T-cell (primary cell): ENCODE data around the gene OR1J4. TPM values are rescaled to one million over a fixed set of nuclear protein-coding genes. Genes with fewer than 3 reads are reported as not detected.
A peak's percentile ranks its signal among the peaks of the same experiment; 100 is the strongest.

Source experiments
- ATAC-seq, 4 experiments: fragments of 200-7000 bp in 3 of 4; fragments of 150-1000 bp in 1 of 4; cut with Tn5 transposase; replicated peaks in 1 of 4; 1 replicate in 3 of 4; 2 replicates in 1 of 4; pipeline ENCODE4 v1.10.0; 2021; ENCODE audit warnings: moderate library complexity in 3 of 4, mild to moderate bottlenecking in 2 of 4, moderate number of reproducible peaks in 1 of 4
- CTCF ChIA-PET, 2 donors: fragments of 300-600 bp; sonication (Branson Sonifier 250); formaldehyde crosslinking; loops; one replicate each; lab custom pipeline; 2022; ENCODE audit warnings: antibody characterized with exemption in 2 of 2; lab: Charles Lee
- POLR2A ChIA-PET, 2 donors: fragments of 300-600 bp; sonication (Branson Sonifier 250); formaldehyde crosslinking; loops; one replicate each; lab custom pipeline; 2022; ENCODE audit warnings: antibody characterized with exemption in 2 of 2; lab: Charles Lee
- DNase-seq, 35 experiments: peaks; one replicate each; pipeline versions ENCODE4 v3.0.0 to v3.0.0-alpha.2; 2013 to 2023
- H3K27ac ChIP-seq: one replicate; pipeline ENCODE4 v1.5.1; 2013; ENCODE audit warnings: low read length
- H3K27me3 ChIP-seq, 2 experiments: replicated peaks in 1 of 2; 1 replicate in 1 of 2; 2 replicates in 1 of 2; pipeline versions ENCODE4 v1.6.1 to v1.7.0; 2013; ENCODE audit warnings: low read length in 1 of 2, mixed read lengths in 1 of 2; ENCODE audit not compliant: control insufficient read depth in 2 of 2, insufficient read depth in 2 of 2; ENCODE audit errors: extremely low read depth in 1 of 2
- H3K36me3 ChIP-seq, 2 donors: 1 replicate in 1 of 2; 2 replicates in 1 of 2; pipeline versions ENCODE4 v1.6.1 to v1.7.0; 2013; ENCODE audit warnings: low read length in 1 of 2; ENCODE audit not compliant: control insufficient read depth in 2 of 2, insufficient read depth in 1 of 2; ENCODE audit errors: extremely low read depth in 1 of 2
- H3K4me1 ChIP-seq, 2 experiments: 1 replicate in 1 of 2; 2 replicates in 1 of 2; pipeline versions ENCODE4 v1.6.1 to v1.7.0; 2013; ENCODE audit warnings: low read length in 2 of 2, mixed read lengths in 1 of 2; ENCODE audit not compliant: insufficient read depth in 2 of 2, control insufficient read depth in 1 of 2; ENCODE audit errors: extremely low read depth in 1 of 2
- H3K4me3 ChIP-seq, 2 donors: 1 replicate in 1 of 2; 2 replicates in 1 of 2; pipeline versions ENCODE4 v1.5.1 to v1.7.0; 2013; ENCODE audit warnings: mild to moderate bottlenecking in 2 of 2, low read length in 1 of 2, moderate library complexity in 1 of 2; ENCODE audit not compliant: control insufficient read depth in 1 of 2; ENCODE audit errors: extremely low read depth in 1 of 2
- H3K9me3 ChIP-seq: 2 replicates; pipeline ENCODE4 v1.7.0; 2013
- H3K27ac Mint-ChIP-seq, 2 donors: one replicate each; pipeline ENCODE4 v1.8.0; 2020 to 2021; ENCODE audit warnings: mild to moderate bottlenecking in 2 of 2, mixed read lengths in 2 of 2
- H3K27me3 Mint-ChIP-seq, 2 donors: one replicate each; pipeline ENCODE4 v1.8.0; 2021 to 2022; ENCODE audit warnings: mixed read lengths in 2 of 2
- H3K36me3 Mint-ChIP-seq: one replicate; pipeline ENCODE4 v1.8.0; 2021; ENCODE audit warnings: mixed read lengths
- H3K4me1 Mint-ChIP-seq, 3 donors: one replicate each; pipeline ENCODE4 v1.8.0; 2020 to 2022; ENCODE audit warnings: mixed read lengths in 3 of 3, mild to moderate bottlenecking in 1 of 3
- H3K4me3 Mint-ChIP-seq, 3 donors: one replicate each; pipeline ENCODE4 v1.8.0; 2020 to 2022; ENCODE audit warnings: mild to moderate bottlenecking in 3 of 3, mixed read lengths in 3 of 3, moderate library complexity in 3 of 3
- H3K9me3 Mint-ChIP-seq, 3 donors: one replicate each; pipeline ENCODE4 v1.8.0; 2020 to 2022; ENCODE audit warnings: mixed read lengths in 3 of 3
- WGBS: methylation state at CpG from one replicate; pipeline ENCODE4 v1.1.5; 2013; ENCODE audit warnings: missing lambda C conversion rate; ENCODE audit not compliant: insufficient coverage; 5-methylcytosine and 5-hydroxymethylcytosine counted together
- total RNA-seq, 35 experiments: library from RNA in 6 of 35; stranded (reverse) in 6 of 35; fragments of 120-200 nt in 1 of 35; gene quantifications; one replicate each; pipeline versions ENCODE4 v1.2.1 to v1.2.4 and lab custom pipeline; 2013 to 2026

The OR1J4 gene
- total RNA-seq, 5 donors from 2014 or later (not counting 1 experiment from before 2014, with no cell fraction given): not detected

DNA sequence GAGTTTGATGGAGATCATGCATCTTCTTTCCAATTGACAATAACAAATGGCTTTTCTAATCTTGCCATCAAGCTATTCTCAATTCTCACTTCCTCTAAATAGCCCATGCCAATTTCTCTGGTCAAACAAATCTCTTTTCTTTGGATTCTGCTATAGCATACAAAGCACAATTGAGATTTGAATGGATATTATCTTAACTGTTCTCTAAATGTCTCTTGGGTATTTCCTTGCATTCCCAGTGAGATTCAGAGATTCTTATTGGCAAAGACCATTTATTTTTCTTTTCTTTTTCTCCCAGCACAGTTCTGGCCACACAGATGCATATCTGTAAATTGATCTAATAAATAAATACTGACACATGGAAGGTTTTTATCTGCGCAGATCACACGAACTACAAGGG is 33.9 kb downstream of the OR1J4 start, which contains the start of gene OR1N2:
OR1N2 (plus strand) TSS at position 301 of the 400 bp plus-strand sequence. CDS start 100 bp downstream, outside the sequence.
- no peak within 1 kb of the TSS for H3K4me3 Mint-ChIP-seq
- H3K4me1 Mint-ChIP-seq: no peaks in the 10 kb centered on the region
- WGBS: 79% methylated on average over 2 of the region's 2 CpGs
- ChIA-PET POLR2A (no interaction called here), CTCF (no interaction called here)
- Histone ChIP-seq H3K4me1 (no peaks in the 10 kb centered on the region), H3K27me3 (peaks cover 2 to 4% of the 10 kb centered on the region in 2 experiments), H3K27ac (no peak within 1 kb of the TSS), H3K4me3 (no peak within 1 kb of the TSS), H3K36me3 (no peaks in the 10 kb centered on the region), H3K9me3 (no peaks in the 10 kb centered on the region)
- no peak for ATAC-seq
- H3K27me3 Mint-ChIP-seq: peaks cover 17 to 26% of the 10 kb centered on the region in 2 donors
- no peak for DNase-seq
- peaks cover 0 to 3% (median 0%) of the 10 kb centered on the region in 3 donors for H3K9me3 Mint-ChIP-seq
- no peak within 1 kb of the TSS for H3K27ac Mint-ChIP-seq
- H3K36me3 Mint-ChIP-seq: peaks cover 2% of the 10 kb centered on the region

DNA sequence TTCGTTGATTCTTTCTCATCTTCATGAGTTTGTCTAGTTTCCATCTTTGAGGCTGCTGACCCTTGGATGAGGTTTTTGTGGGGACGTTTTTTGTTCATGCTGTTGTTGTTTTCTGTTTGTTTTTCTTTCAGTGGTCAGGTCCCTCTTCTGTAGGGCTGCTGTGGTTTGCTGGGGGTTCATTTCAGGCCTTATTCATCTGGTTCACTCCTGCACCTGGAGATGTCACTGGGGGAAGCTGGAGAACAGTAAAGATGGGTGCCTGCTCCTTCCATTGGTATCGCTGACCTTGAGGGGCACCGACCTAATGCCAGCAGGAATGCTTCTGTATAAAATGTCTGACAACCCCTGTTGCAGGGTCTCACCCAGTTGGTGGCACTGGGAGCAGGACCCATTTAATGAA is 42.5 kb downstream of the OR1J4 start:
- no peaks in the 10 kb centered on the region for H3K4me1 ChIP-seq
- H3K4me1 Mint-ChIP-seq: no peaks in the 10 kb centered on the region
- no peak overlapping the region for H3K4me3 ChIP-seq
- ChIA-PET CTCF (no interaction called here), POLR2A (no interaction called here)
- H3K9me3 ChIP-seq: no peaks in the 10 kb centered on the region
- peaks cover 0 to 11% of the 10 kb centered on the region in 2 experiments for H3K27me3 ChIP-seq
- no peak for ATAC-seq
- H3K27ac ChIP-seq: no peak overlapping the region
- DNase-seq: no peak
- peaks cover 5 to 33% of the 10 kb centered on the region in 2 donors for H3K27me3 Mint-ChIP-seq
- 66% methylated on average over 4 of the region's 4 CpGs for WGBS
- H3K36me3 ChIP-seq: no peaks in the 10 kb centered on the region
- H3K27ac Mint-ChIP-seq: no peak overlapping the region
- no peaks in the 10 kb centered on the region for H3K36me3 Mint-ChIP-seq
- H3K9me3 Mint-ChIP-seq: peaks cover 8 to 15% (median 9%) of the 10 kb centered on the region in 3 donors
- no peak overlapping the region for H3K4me3 Mint-ChIP-seq

DNA sequence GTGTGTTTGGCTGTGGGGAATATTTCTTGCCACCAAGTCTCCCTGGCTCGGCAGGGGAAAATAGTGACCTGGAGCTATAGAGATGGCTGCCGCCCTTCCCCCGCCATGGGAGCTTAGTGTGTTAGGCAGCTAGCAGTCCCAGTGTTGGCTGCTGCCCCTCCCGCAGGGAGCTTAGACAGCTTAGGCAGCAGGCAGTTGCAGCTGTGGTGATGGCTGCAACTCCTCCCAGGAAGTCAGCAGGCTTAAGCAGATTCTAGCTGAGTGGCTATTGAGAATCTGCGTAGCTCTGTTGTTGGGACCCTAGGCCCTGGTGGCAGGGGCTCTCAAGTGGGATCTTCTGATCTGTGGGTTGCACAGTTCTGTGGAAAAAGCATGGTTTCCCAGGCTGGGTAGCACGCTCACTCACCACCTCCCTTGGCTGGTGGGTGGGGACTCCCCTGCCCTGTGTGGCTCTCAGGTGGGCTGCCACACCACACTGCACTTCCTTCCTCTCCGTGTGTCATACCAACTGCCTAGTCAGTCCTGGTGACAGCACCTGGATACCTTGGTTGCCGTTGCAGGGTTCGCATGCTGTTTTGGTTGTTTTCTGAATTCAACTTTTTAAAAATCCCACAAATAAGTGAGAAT is 43.3 kb downstream of the OR1J4 start:
- Histone ChIP-seq H3K4me3 (peak overlapping the region in 1 of 2 donors; percentile 17), H3K36me3 (no peaks in the 10 kb centered on the region), H3K27ac (no peak overlapping the region), H3K4me1 (no peaks in the 10 kb centered on the region), H3K9me3 (no peaks in the 10 kb centered on the region), H3K27me3 (peaks cover 0 to 11% of the 10 kb centered on the region in 2 experiments)
- ChIA-PET CTCF (no interaction called here), POLR2A (no interaction called here)
- peak in 14 of 35 experiments; percentile 0 to 29 (median 4) for DNase-seq
- WGBS: 50% methylated on average over 6 of the region's 9 CpGs
- no peaks in the 10 kb centered on the region for H3K36me3 Mint-ChIP-seq
- H3K27me3 Mint-ChIP-seq: peaks cover 5 to 33% of the 10 kb centered on the region in 2 donors
- no peak overlapping the region for H3K4me3 Mint-ChIP-seq
- peak; percentile 52 to 65 (median 59) for ATAC-seq
- no peaks in the 10 kb centered on the region for H3K4me1 Mint-ChIP-seq
- no peak overlapping the region for H3K27ac Mint-ChIP-seq
- H3K9me3 Mint-ChIP-seq: peaks cover 8 to 15% (median 9%) of the 10 kb centered on the region in 3 donors

DNA sequence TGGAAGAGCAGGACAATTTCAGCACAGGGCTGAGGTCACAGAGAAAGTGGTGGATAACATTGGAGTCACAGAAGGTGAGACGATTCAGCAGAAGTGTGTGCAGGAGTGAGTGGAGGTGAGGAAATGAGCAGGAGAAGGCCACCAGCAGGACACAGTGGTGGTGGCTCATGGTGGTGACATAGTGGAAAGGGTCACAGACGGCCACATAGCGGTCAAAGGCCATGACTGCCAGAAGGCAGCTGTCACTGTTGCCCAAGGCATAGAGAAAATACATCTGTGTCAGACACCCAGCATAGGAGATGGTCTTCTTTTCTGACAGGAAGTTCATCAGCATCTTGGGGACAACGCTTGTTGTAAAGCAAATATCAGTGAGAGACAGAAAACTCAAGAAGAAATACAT is 49.0 kb downstream of the OR1J4 start:
- WGBS: 83% methylated on average over 4 of the region's 4 CpGs
- Histone ChIP-seq H3K27ac (no peak overlapping the region), H3K4me1 (no peaks in the 10 kb centered on the region), H3K4me3 (no peak overlapping the region), H3K9me3 (no peaks in the 10 kb centered on the region), H3K27me3 (peaks cover 0 to 3% of the 10 kb centered on the region in 2 experiments), H3K36me3 (no peaks in the 10 kb centered on the region)
- DNase-seq: no peak
- no peaks in the 10 kb centered on the region for H3K4me1 Mint-ChIP-seq
- ChIA-PET CTCF (no interaction called here), POLR2A (no interaction called here)
- no peak overlapping the region for H3K4me3 Mint-ChIP-seq
- no peak overlapping the region for H3K27ac Mint-ChIP-seq
- peaks cover 0 to 6% (median 0%) of the 10 kb centered on the region in 3 donors for H3K9me3 Mint-ChIP-seq
- no peak for ATAC-seq
- peaks cover 10 to 24% of the 10 kb centered on the region in 2 donors for H3K27me3 Mint-ChIP-seq
- H3K36me3 Mint-ChIP-seq: no peaks in the 10 kb centered on the region

Other genes with a start within 250 kb of the OR1J4 start
- 1 to 10 TPM in 1 of 5 donors, under 1 TPM in 4; 0.44 to 2.0 (median 0.86) TPM for gene PTGS1, start 148.1 kb upstream of the OR1J4 start, total RNA-seq
- not detected for gene OR1J1, start 41.2 kb upstream of the OR1J4 start, total RNA-seq
- not detected for gene OR1J2, start 8.3 kb upstream of the OR1J4 start, total RNA-seq
- not detected for gene OR1N1, start 8.2 kb downstream of the OR1J4 start, total RNA-seq
- gene OR1N2, start 34.0 kb downstream of the OR1J4 start, total RNA-seq: not detected
- under 1 TPM in 1 of 5 donors, not detected in 4; 0.35 TPM for gene OR1L8, start 64.2 kb downstream of the OR1J4 start, total RNA-seq
- gene OR1Q1, start 95.6 kb downstream of the OR1J4 start, total RNA-seq: not detected
- not detected for gene OR1B1, start 138.5 kb downstream of the OR1J4 start, total RNA-seq
- gene OR1L1, start 142.6 kb downstream of the OR1J4 start, total RNA-seq: not detected
- gene OR1L3, start 156.0 kb downstream of the OR1J4 start, total RNA-seq: not detected
- not detected for gene OR1L4, start 204.8 kb downstream of the OR1J4 start, total RNA-seq
- gene OR1L6, start 223.2 kb downstream of the OR1J4 start, total RNA-seq: not detected